ENCODE results near the gene MARS1.

The MARS1 gene

GRCh38 chr12:57534250-57534649 is 46.4 kb downstream of the MARS1 start:
- no peak for DNase-seq

DNA sequence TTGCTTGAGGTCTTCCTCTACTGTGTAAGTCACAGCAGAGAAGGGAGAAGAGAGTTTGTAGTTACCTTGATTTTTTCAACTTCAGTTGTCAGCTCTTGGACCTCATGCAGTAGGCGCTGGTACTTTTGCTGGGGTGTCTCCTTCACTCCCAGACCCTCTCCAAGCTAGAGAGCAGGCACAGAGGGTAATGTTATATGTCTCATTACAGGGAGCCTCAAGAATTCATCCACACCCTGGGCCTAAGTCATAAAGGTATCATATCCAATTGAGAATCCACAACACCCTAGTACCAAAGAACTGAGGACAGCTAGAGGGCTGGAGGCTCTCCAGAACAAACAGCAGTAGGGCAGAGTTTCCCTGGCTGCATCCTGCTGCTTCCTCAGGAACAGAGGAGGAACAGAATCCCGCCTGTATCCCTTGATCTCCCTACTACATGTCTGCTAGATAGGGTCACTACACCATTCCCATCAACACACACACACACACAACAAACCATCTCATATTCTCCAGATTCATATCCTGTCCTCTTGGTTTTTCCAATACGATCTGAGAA is 47.2 kb downstream of the MARS1 start:
- no peak for DNase-seq

GRCh38 chr12:57535764-57536596 is 48.1 kb downstream of the MARS1 start:
- DNase-seq, result no peak

GRCh38 chr12:57536597-57536942 is 48.7 kb downstream of the MARS1 start:
- DNase-seq, result no peak

GRCh38 chr12:57539134-57539768 is 51.4 kb downstream of the MARS1 start:
- no peak for DNase-seq

GRCh38 chr12:57541001-57541400 is 53.1 kb downstream of the MARS1 start:
- DNase-seq, result no peak

DNA sequence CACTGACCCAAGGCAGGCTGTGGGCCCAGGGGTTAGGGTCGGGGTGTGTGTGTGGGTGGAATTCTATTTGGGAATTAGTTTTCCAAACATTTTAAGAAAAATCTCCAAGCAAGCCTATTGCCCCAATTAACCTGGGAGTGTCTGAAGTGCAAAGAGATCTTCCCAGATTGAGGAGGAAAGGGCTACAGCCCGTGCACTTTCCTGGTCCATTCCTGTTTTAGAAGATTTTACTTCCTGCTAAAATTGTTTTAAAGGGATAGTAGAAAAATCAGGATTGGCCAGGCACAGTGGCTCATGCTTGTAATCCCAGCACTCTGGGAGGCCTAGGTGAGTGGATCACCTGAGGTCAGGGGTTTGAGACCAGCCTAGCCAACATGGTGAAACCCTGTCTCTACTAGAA is 53.8 kb downstream of the MARS1 start:
- DNase-seq, result no peak

DNA sequence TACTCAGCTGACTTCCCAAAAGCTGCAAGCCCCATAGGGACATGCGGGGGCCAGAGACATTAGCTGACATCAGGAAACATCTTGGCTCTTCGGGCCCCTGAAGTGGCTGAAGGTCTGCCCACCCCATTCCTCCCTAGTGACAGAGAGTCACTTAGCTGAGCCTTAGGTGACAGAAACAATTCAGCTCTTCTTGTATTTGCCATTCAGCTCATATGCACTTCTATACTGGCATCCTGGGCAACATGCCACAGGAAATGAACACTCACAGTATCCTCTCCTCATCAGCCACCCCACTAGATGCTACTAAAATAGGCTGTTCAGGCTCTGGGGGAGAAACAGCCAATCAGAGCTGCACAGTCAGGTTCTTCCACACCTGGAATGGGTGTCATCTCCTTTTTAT is 55.7 kb downstream of the MARS1 start:
- no peak for DNase-seq

DNA sequence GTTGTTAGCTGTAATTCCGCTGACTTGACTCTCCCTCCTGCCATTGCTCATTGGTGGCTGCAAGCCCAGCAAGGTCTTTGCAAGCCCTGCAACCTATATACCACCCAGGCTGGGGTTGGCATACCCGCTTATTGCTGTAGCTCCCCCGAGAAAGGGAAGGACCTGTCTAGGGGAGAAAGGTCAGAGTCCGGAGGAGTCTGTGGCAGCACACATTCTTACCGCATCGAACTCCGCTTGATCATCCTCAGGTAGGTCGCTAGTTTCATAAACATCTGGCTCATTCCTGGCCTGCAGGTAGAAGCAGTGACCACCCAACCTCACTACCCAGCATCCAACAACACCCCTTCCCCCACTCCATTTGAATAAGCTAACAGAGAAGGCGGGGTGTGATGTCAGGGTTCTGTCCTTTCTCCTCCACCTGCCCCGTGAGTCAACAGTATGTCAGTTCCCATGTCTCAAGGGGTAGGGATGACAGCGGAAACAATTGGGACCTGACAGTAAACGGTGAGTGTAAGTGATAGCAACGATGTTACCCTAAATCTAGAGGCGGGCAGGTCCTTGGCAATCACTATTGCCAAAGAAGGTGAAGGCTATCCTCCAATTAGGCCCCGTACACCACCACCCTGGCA is 58.1 kb downstream of the MARS1 start:
- no peak for DNase-seq

- peak; percentile 94 for DNase-seq
These were observed 58.8 kb downstream of the MARS1 start, which contains the start of gene DCTN2 for GRCh38 chr12:57546438-57547287. DCTN2 (minus strand) TSS chr12:57547192; CDS start chr12:57547063, 129 bp downstream.

DNA sequence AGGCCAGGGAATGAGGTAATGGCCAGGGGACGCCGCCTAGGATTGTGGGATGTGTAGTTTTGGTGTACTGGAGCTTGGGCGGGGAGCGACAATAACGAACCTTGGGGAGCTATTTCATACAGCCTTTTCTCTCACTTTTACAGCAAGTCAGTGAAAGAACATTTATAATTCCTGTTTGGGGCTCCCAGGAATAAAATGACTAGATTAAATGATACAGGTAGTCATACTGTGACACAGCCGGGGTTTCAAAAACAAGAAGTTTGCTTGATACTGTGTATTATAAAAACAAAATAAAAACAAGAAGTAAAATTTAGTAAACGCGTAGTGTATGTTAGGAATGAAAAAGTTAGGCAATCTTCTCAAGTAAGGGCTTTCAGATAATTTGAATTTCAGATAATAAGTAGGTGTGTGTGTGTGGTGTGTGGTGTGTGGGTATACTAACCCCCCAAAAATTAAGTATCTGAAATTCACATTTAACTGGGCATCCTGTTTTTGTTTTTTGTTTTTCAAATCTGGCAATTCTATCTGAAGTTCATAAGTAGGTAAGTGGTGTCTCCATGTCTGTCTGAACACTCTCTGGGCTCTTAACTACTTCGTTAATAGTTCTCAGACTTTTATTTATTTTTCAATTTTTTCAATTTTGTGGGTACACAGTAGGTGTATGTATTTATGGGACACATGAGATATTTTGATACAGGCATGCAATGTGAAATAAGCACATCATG is 59.6 kb downstream of the MARS1 start:
- no peak for DNase-seq

DNA sequence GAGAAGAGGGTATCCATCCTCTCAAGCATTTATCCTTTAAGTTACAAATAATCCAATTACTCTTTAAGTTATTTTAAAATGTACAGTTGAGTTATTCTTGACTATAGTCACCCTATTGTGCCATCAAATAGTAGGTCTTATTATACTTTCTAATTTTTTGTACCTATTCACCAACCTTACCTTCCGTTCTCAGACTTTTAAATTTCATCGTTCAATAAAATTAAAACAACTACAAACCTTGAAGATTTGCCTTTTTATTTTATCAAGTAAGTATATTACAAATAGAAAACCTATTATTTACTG is 60.1 kb downstream of the MARS1 start:
- DNase-seq, result no peak

- DNase-seq, result no peak
These were observed 60.6 kb downstream of the MARS1 start for GRCh38 chr12:57548488-57548887.

GRCh38 chr12:57549203-57549908 is 61.5 kb downstream of the MARS1 start:
- DNase-seq, result no peak

DNA sequence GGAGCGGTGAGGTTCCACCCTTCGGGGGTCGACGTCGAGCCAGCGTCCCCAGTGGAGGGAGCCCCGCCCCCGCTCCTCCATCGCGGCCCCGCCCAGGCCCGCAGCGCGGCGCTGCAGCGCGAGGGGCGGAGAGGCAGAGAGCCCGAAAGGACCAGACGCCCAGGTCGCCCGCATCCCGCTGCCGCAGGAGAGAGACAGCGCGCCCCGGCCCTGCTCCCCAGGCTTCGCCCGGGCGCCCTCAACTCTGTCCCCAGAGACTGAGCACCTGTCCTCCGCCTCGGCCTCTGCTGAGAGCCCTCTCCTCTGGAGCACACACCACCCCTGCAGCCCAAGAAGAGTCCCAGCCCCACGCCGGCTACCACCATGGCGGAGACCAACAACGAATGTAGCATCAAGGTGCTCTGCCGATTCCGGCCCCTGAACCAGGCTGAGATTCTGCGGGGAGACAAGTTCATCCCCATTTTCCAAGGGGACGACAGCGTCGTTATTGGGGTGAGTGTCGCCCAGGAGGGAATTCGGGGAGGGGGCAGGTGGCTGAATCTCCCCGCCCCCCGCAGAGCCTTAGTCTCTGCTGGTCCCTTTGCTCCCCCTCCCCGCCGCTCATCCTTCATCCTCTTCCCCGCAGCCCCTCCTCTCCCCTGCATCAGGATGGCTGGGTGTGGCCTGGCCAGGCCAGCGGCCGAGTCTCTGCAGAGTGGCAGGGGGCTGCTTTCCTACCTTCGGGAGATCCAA is 62.2 kb downstream of the MARS1 start, which contains the start of gene KIF5A:
TSS of gene KIF5A (plus strand) at position 136 of the 732 bp plus-strand sequence. CDS start at position 364, 228 bp downstream.
- DNase-seq, result peak; percentile 22

- DNase-seq, result no peak
These were observed 63.0 kb downstream of the MARS1 start for GRCh38 chr12:57550641-57551549.

- no peak for DNase-seq
These were observed 63.9 kb downstream of the MARS1 start for GRCh38 chr12:57551637-57552305.

DNA sequence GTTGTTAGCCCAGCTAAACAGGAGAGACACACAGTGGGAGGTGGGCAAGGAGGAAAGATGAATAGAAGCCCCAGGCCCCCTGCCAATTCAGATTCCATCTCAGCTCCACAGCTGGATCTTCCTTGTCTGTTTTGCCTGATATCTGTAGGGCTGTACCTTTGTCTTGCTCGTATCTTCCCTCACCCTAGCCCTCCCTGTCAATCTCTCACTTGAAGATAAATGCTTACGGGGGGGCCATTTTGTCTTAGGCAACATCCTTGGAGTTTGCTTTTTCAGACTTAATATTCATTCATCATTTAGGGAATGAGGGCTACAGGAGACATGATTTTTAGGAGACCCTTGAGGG is 64.4 kb downstream of the MARS1 start:
- no peak for DNase-seq

DNA sequence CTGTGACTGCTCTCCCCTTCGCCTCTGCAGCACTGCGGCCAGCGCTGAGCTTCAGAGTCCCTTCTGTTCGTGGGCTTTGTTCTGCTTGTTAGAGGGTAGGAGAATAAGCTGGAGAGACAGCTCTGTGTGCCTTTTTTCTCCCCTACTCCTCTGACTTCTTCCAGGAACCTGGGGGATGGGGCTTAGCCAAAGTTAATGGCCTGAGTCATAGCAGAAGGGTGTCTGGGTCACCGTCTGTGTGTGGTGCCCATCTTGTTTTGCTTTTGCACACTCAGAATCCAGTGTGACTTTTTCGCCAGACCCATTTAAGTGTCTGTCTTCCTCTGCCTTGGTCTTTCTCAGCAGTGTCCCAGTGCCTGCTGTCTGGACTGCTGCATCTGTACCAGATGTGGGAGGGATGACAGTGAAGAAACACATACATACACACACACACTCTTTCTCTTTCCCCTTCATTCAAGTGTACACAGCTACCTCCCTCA is 65.0 kb downstream of the MARS1 start:
- no peak for DNase-seq
